SU-DHL-6 (cell line): ENCODE measurements around the gene RNF128.

Experiments
- H2AFZ ChIP-seq: fragments of 200-600 bp; sonication (generic); 2 replicates; pipeline ENCODE4 v1.6.1; 2014; ENCODE audit warnings: low read depth, mild to moderate bottlenecking, moderate library complexity, mixed read lengths, antibody characterized with exemption, low read length; ENCODE audit not compliant: severe bottlenecking
- H3F3A ChIP-seq: fragments of 200-600 bp; shearing (Covaris generic); 2 replicates; pipeline ENCODE4 v1.6.0; 2016; ENCODE audit warnings: antibody characterized with exemption, mild to moderate bottlenecking; ENCODE audit not compliant: insufficient read depth
- H3K27ac ChIP-seq: fragments of 200-600 bp; sonication (generic); 2 replicates; pipeline ENCODE4 v1.5.1; 2016; ENCODE audit warnings: low read depth, mild to moderate bottlenecking, low read length, moderate library complexity, mixed read lengths
- H3K27me3 ChIP-seq: fragments of 200-600 bp; sonication (generic), shearing (Covaris generic); 2 replicates; pipeline ENCODE4 v1.6.0; 2014; ENCODE audit warnings: mild to moderate bottlenecking, low read length
- H3K36me3 ChIP-seq: fragments of 200-600 bp; sonication (generic); 2 replicates; pipeline ENCODE4 v1.6.1; 2014; ENCODE audit warnings: mild to moderate bottlenecking, low read length, mixed read lengths
- H3K4me2 ChIP-seq: fragments of 300-600, 200-600 bp; shearing (Covaris generic), sonication (generic); 2 replicates; pipeline ENCODE4 v1.6.0; 2014; ENCODE audit warnings: low read length, low read depth, mild to moderate bottlenecking; ENCODE audit not compliant: poor library complexity, severe bottlenecking
- H3K4me3 ChIP-seq: fragments of 200-600 bp; sonication (generic); 2 replicates; pipeline ENCODE4 v1.5.1; 2014; ENCODE audit warnings: antibody characterized with exemption, low read length, mild to moderate bottlenecking, mixed read lengths; ENCODE audit not compliant: insufficient read depth, poor library complexity, severe bottlenecking
- H3K79me2 ChIP-seq: fragments of 200-600 bp; sonication (generic); 2 replicates; pipeline ENCODE4 v1.6.1; 2014; ENCODE audit warnings: mild to moderate bottlenecking, low read length, moderate library complexity; ENCODE audit not compliant: insufficient read depth
- H3K9ac ChIP-seq: fragments of 200-600 bp; sonication (generic); 2 replicates; pipeline ENCODE4 v1.7.0; 2014; ENCODE audit warnings: mild to moderate bottlenecking, low read length
- H3K9me2 ChIP-seq: fragments of 200-600 bp; sonication (generic); replicated peaks from 2 replicates; pipeline ENCODE4 v1.6.1; 2014; ENCODE audit warnings: low read length; ENCODE audit not compliant: insufficient read depth
- H3K9me3 ChIP-seq: fragments of 200-600 bp; sonication (generic); 2 replicates; pipeline ENCODE4 v1.6.1; 2014; ENCODE audit warnings: low read length, mixed read lengths; ENCODE audit not compliant: insufficient read depth
- H4K20me1 ChIP-seq: fragments of 200-600 bp; sonication (generic); 2 replicates; pipeline ENCODE4 v1.6.1; 2014; ENCODE audit warnings: low read depth, mild to moderate bottlenecking, antibody characterized with exemption, low read length, moderate library complexity, mixed read lengths
- CTCF ChIP-seq: fragments of 200-600 bp; sonication (generic); IDR thresholded peaks from one replicate; pipeline ENCODE4 v1.5.1; 2017; ENCODE audit warnings: antibody characterized with exemption, mild to moderate bottlenecking, low read length, moderate library complexity; ENCODE audit not compliant: insufficient read depth, poor library complexity, severe bottlenecking
- EZH2phosphoT487 ChIP-seq: fragments of 200-600 bp; sonication (generic), shearing (Covaris generic); conservative IDR thresholded peaks from 2 replicates; pipeline ENCODE4 v1.6.1; 2018; ENCODE audit warnings: mild to moderate bottlenecking, antibody characterized with exemption, low read length, moderate library complexity, mixed read lengths

RNF128 gene

GRCh38 chrX:106702636-106703035 is 23.9 kb upstream of the RNF128 start:
- no peak overlapping the region for H2AFZ ChIP-seq
- H4K20me1 ChIP-seq, result no peaks in the 10 kb centered on the region
- H3K9me2 ChIP-seq, result no peaks in the 10 kb centered on the region
- H3K4me2 ChIP-seq, result no peak overlapping the region
- H3K36me3 ChIP-seq, result no peaks in the 10 kb centered on the region
- TF ChIP-seq CTCF, result no peak
- TF ChIP-seq EZH2phosphoT487, result no peak
- no peaks in the 10 kb centered on the region for H3K27me3 ChIP-seq
- no peak overlapping the region for H3K9ac ChIP-seq
- H3K79me2 ChIP-seq, result no peaks in the 10 kb centered on the region
- H3K4me3 ChIP-seq, result no peak overlapping the region
- H3K27ac ChIP-seq, result no peak overlapping the region
- H3F3A ChIP-seq, result no peaks in the 10 kb centered on the region
- H3K9me3 ChIP-seq, result no peaks in the 10 kb centered on the region

DNA sequence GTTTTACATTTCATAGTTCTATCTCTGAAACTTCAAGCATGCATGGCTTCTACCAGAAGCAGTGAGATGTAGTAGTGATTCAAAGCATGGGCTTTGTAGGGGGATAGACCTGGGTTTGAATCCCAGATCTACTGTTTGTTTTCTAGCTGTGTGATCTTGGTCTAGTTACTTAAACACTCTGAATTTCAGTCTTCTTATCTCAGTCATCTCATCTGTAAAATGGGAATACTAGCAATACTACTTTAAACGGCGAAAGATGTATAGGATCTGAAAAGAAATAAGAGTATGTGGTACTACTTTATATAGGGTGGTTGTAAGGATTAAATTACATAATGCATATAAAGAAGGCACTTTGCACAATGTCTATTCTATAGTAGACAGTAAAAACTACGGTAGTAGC is 20.0 kb upstream of the RNF128 start:
- H2AFZ ChIP-seq, result no peak overlapping the region
- no peaks in the 10 kb centered on the region for H3K79me2 ChIP-seq

DNA sequence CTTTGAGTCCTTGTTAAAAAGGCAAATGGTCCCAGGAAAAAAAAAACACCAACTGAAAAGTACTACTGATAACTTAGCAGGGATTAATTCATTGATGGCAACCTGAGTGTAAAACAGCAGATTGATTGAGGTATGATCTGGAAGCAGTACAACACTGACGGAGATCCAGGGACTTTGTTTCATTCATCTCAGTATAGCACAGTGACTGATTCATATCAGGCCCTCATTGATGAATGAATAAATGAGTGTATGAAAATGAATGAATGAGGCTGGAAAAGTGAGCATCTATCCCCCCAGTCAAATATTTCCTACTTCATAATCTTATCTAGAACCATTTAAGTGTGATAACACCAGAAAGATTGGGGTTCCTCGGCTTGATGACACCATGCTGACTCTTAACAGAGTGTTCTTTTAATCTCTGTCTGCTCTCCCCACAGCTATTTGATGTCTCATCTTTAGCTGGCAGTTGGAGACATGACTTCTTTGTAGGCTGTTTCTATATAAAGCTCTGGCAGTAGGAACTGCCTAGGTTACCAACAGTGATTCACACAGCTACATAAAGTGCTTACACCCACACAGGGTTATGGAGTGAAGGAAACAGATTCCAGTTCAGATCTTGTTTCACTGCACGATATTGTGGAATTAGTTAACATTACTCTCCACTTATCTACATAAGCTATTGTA is 18.6 kb upstream of the RNF128 start:
- H2AFZ ChIP-seq, result no peak overlapping the region
- no peak overlapping the region for H3K27ac ChIP-seq
- H3K9ac ChIP-seq, result no peak overlapping the region

More for the DNA sequence above, 20.0 kb upstream of the RNF128 start:
- TF ChIP-seq CTCF (no peak), EZH2phosphoT487 (no peak)
- Histone ChIP-seq H3K4me2 (no peak overlapping the region), H3K27me3 (no peaks in the 10 kb centered on the region), H3K36me3 (no peaks in the 10 kb centered on the region), H3K27ac (no peak overlapping the region), H3K4me3 (no peak overlapping the region), H3K9me3 (no peaks in the 10 kb centered on the region), H3F3A (no peaks in the 10 kb centered on the region), H3K9me2 (no peaks in the 10 kb centered on the region), H3K9ac (no peak overlapping the region), H4K20me1 (no peaks in the 10 kb centered on the region)

More for the DNA sequence above, 18.6 kb upstream of the RNF128 start:
- no peaks in the 10 kb centered on the region for H3F3A ChIP-seq
- no peaks in the 10 kb centered on the region for H3K9me3 ChIP-seq
- H3K79me2 ChIP-seq, result no peaks in the 10 kb centered on the region
- H3K9me2 ChIP-seq, result no peaks in the 10 kb centered on the region
- TF ChIP-seq EZH2phosphoT487 (no peak), CTCF (no peak)
- H3K4me2 ChIP-seq, result no peak overlapping the region
- no peaks in the 10 kb centered on the region for H4K20me1 ChIP-seq
- H3K4me3 ChIP-seq, result no peak overlapping the region
- no peaks in the 10 kb centered on the region for H3K36me3 ChIP-seq
- no peaks in the 10 kb centered on the region for H3K27me3 ChIP-seq
